GM18508 (cell line): Measurements from ENCODE around the gene TJP3.
"Not testable (repeated sequence)": the region's sequence is repeated elsewhere in the genome, so short reads cannot be mapped to it uniquely, and the experiment has no call there.

ENCODE experiments used
- ATAC-seq: cut with Tn5 transposase; IDR thresholded peaks from one replicate; pipeline ENCODE4 v1.9.1; 2021; ENCODE audit warnings: moderate number of reproducible peaks; ENCODE audit not compliant: insufficient read depth, unreplicated experiment

TJP3 gene

GRCh38 chr19:3761382-3762129 lies 53.4 kb downstream of the TJP3 start, which contains the start of gene APBA3:
APBA3 (minus strand) TSS chr19:3761692; CDS start chr19:3760264, 1,428 bp downstream.
- ATAC-seq, result no peak

- ATAC-seq, result no peak
Measured at GRCh38 chr19:3762130-3762473, 53.9 kb downstream of the TJP3 start.

- peak; percentile 48 for ATAC-seq
Measured at GRCh38 chr19:3762501-3763459, 54.6 kb downstream of the TJP3 start, which contains the start of gene MRPL54. MRPL54 (plus strand) TSS chr19:3762682; CDS start chr19:3762701, 19 bp downstream.

GRCh38 chr19:3765121-3765520 lies 56.9 kb downstream of the TJP3 start:
- ATAC-seq, result no peak

- ATAC-seq, result not testable (repeated sequence)
Measured at GRCh38 chr19:3765757-3766156, 57.6 kb downstream of the TJP3 start.

- ATAC-seq, result no peak
Measured at GRCh38 chr19:3766520-3766919, 58.3 kb downstream of the TJP3 start.

GRCh38 chr19:3767050-3767449 lies 58.9 kb downstream of the TJP3 start:
- no peak for ATAC-seq

- no peak for ATAC-seq
Measured at GRCh38 chr19:3768015-3768747, 60.0 kb downstream of the TJP3 start.

- no peak for ATAC-seq
Measured at GRCh38 chr19:3768748-3769099, 60.5 kb downstream of the TJP3 start.

- no peak for ATAC-seq
Measured at GRCh38 chr19:3769494-3769893, 61.3 kb downstream of the TJP3 start.

- ATAC-seq, result no peak
Measured at GRCh38 chr19:3770136-3770999, 62.2 kb downstream of the TJP3 start.

GRCh38 chr19:3771000-3771905 lies 63.1 kb downstream of the TJP3 start:
- no peak for ATAC-seq

- ATAC-seq, result no peak
Measured at GRCh38 chr19:3771906-3772455, 63.8 kb downstream of the TJP3 start, which contains the start of gene RAX2. RAX2 (minus strand) TSS chr19:3772228; CDS start chr19:3771742, 486 bp downstream.

GRCh38 chr19:3773814-3774515 lies 65.8 kb downstream of the TJP3 start:
- no peak for ATAC-seq

- ATAC-seq, result no peak
Measured at GRCh38 chr19:3774621-3775373, 66.6 kb downstream of the TJP3 start.

- no peak for ATAC-seq
Measured at GRCh38 chr19:3775374-3775711, 67.2 kb downstream of the TJP3 start.

GRCh38 chr19:3775831-3776230 lies 67.6 kb downstream of the TJP3 start:
- no peak for ATAC-seq
